HFFc6 (cell line): ENCODE data around the gene SYN1. TPM values are rescaled to one million over a fixed set of nuclear protein-coding genes. Genes with fewer than 3 reads are reported as not detected.

Source experiments
- DNase-seq: peaks from one replicate; pipeline ENCODE4 v3.0.0-alpha.2; 2018
- H3K27ac Mint-ChIP-seq: 2 replicates; pipeline ENCODE4 v1.8.0; 2020; ENCODE audit warnings: mild to moderate bottlenecking, mixed read lengths
- H3K27me3 Mint-ChIP-seq: 2 replicates; pipeline ENCODE4 v1.8.0; 2021; ENCODE audit warnings: mild to moderate bottlenecking, moderate library complexity, mixed read lengths; ENCODE audit not compliant: insufficient read depth
- H3K36me3 Mint-ChIP-seq: 2 replicates; pipeline ENCODE4 v1.8.0; 2021; ENCODE audit warnings: low read depth, mixed read lengths
- H3K4me1 Mint-ChIP-seq: 2 replicates; pipeline ENCODE4 v1.8.0; 2020; ENCODE audit warnings: low read depth, mixed read lengths
- H3K4me3 Mint-ChIP-seq: 2 replicates; pipeline ENCODE4 v1.8.0; 2020; ENCODE audit warnings: mild to moderate bottlenecking, moderate library complexity, mixed read lengths
- H3K9me3 Mint-ChIP-seq: 2 replicates; pipeline ENCODE4 v1.8.0; 2020; ENCODE audit warnings: mild to moderate bottlenecking, mixed read lengths
- total RNA-seq, 6 experiments: library from RNA; stranded (reverse); fragmentation: NEBNext Ultra II Directional; extraction: Animal tissue kit (Norgen Biotek cat#: 25700); gene quantifications; 2 replicates in 1 of 6; 3 replicates in 5 of 6; pipeline ENCODE4 v1.2.3, GENCODE V29; 2021
- TF ChIP-seq, protein P1 (sequence below): fragments of 200-600 bp; sonication (generic); IDR thresholded peaks from 2 replicates; pipeline ENCODE4 v1.5.0; 2021; ENCODE audit warnings: antibody characterized with exemption, mild to moderate bottlenecking

Gene SYN1
- total RNA-seq, 6 experiments from 2014 or later = 0.13 to 0.31 (median 0.19) TPM; not detected in 1

DNA sequence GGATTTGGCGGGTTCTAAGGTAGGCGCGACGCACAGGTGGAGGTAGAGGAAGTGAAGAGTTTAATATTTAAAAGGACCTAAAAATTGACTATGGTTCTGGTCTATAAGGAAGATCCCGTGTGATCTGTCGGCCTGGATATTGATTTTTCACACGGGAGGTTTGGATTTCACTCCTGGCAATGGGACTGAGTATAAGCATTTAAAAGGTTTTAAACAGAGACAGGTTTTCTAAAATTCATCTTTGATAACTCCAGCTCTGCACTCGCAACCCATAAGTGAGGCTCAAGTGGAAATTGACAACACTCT is 39.7 kb upstream of the SYN1 start:
- peak overlapping the region; percentile 96 for H3K4me3 Mint-ChIP-seq
- H3K27ac Mint-ChIP-seq = peak overlapping the region; percentile 99
- TF ChIP-seq, protein P1, sequence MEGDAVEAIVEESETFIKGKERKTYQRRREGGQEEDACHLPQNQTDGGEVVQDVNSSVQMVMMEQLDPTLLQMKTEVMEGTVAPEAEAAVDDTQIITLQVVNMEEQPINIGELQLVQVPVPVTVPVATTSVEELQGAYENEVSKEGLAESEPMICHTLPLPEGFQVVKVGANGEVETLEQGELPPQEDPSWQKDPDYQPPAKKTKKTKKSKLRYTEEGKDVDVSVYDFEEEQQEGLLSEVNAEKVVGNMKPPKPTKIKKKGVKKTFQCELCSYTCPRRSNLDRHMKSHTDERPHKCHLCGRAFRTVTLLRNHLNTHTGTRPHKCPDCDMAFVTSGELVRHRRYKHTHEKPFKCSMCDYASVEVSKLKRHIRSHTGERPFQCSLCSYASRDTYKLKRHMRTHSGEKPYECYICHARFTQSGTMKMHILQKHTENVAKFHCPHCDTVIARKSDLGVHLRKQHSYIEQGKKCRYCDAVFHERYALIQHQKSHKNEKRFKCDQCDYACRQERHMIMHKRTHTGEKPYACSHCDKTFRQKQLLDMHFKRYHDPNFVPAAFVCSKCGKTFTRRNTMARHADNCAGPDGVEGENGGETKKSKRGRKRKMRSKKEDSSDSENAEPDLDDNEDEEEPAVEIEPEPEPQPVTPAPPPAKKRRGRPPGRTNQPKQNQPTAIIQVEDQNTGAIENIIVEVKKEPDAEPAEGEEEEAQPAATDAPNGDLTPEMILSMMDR = no peak
- H3K4me1 Mint-ChIP-seq = peaks cover 26% of the 10 kb centered on the region
- H3K9me3 Mint-ChIP-seq = no peaks in the 10 kb centered on the region
- H3K36me3 Mint-ChIP-seq = peaks cover 17% of the 10 kb centered on the region
- no peak for DNase-seq
- H3K27me3 Mint-ChIP-seq = no peaks in the 10 kb centered on the region; the same call in 1 of the 2 replicates

DNA sequence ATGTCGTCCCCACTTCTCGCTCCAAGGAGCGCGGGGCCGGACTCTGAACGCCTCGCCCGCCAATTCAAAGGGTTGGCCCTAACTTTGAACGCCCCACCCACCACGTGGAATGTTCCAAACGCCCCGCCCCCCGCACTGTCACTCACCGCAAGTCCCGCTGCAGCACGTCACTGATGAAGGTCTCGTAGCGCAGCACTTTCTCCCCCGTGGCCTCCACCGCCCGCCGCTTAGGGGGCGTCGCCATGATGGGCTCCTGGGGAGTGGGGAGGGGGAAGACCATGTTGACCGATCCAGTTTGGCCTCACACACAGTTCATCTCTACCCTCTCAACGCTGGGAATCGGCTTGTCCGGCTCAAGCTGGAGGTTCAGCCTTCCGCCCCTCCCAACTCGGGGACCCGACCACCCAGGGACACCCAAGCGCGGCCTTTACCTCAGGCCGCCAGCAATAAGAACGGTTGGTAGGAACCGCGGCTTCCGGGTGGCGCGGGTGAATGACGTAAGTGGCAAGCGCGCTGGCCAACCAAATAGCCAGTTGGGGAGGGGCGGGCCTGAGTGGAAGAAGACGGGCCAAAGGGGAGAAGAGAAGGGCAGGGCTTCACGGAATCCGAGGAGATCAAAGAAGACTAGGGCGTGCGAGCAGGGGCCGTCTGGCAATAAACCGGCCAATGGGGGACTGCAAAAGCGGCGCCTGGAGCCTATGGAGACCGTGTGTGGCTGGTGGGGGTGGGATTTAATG is 39.2 kb upstream of the SYN1 start, which contains the start of gene UXT:
Gene UXT (minus strand): TSS at position 497 of the 737 bp plus-strand sequence. CDS start 253 bp downstream, at position 244.
- TF ChIP-seq, protein P1 = no peak
- Mint-ChIP-seq H3K9me3 (no peaks in the 10 kb centered on the region), H3K4me3 (peak within 1 kb of the TSS; percentile 96)

DNA sequence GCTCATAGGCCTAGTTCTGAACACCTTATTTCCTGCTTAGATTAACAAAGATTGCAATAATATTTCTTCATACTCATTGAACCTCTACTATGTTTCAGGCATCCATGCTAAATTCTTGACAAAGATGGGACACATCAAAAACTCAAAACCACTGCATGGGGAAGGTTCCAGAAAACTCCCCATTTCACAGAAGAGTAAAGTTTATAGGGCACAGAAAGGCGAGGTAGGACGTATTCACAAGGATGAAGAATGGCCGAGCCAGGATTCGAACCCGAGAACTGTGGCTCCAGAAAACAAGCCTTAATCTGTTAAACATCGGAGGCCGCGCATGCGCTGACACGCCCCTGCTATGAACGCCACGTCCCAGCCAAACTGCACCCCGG is 38.6 kb upstream of the SYN1 start:
- Mint-ChIP-seq H3K4me1 (peaks cover 18% of the 10 kb centered on the region), H3K4me3 (peak overlapping the region; percentile 96), H3K27me3 (no peaks in the 10 kb centered on the region; the same call in 1 of the 2 replicates), H3K36me3 (peaks cover 22% of the 10 kb centered on the region), H3K27ac (peak overlapping the region; percentile 99), H3K9me3 (no peaks in the 10 kb centered on the region)
- TF ChIP-seq, protein P1 = no peak
- DNase-seq = no peak

More for the DNA sequence above, 39.2 kb upstream of the SYN1 start, which contains the start of gene UXT:
- peak within 1 kb of the TSS; percentile 99 for H3K27ac Mint-ChIP-seq
- peaks cover 17% of the 10 kb centered on the region for H3K36me3 Mint-ChIP-seq
- DNase-seq = peak; percentile 95
- H3K27me3 Mint-ChIP-seq = no peaks in the 10 kb centered on the region; the same call in 1 of the 2 replicates
- peaks cover 23% of the 10 kb centered on the region for H3K4me1 Mint-ChIP-seq

DNA sequence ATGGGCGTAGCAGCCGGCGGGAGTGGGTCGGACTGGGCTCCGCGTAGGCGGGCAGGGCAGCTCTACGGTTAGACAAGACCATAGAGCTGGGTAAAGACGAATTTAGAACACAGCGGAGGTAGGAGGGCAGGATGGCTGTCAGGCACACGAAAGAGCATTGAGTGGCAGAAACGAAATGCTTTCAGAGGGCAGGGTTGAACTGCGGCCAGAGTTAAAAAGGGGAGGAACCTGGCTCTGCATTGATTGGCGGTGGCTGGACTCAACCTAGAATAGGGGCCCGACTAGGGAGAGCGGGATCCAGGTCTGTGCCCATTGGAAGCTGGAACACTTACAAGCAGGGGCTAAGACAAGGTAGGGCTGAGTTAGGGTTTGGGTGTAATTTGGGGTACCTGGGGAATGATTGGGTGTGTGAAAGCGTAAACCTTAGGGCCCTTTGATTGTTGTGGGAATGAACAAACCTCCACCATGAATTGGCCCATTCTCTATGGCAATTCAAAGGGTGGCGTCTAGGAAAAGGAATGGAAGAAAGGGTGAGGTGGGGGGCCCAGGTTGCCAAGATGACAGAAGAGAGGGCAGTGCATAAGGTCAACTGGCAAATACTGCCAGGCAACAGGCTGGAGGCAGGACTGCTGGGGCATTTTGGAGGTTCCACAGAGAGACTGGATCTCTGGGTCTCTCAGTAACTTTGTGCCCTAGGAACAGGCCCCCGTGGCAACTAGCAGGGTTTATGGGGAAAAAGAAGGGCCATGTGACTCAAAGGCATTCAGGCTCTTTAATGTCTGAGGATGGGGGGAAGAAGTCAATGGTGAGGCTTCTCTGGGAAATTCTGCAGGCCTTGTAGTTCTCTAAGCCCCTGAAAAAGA is 31.6 kb upstream of the SYN1 start:
- no peak for DNase-seq
- H3K36me3 Mint-ChIP-seq = peaks cover 38% of the 10 kb centered on the region
- peaks cover 5% of the 10 kb centered on the region; the same call in 1 of the 2 replicates for H3K27me3 Mint-ChIP-seq

More for the DNA sequence above, 31.6 kb upstream of the SYN1 start:
- Mint-ChIP-seq H3K4me3 (peak overlapping the region; percentile 87), H3K9me3 (no peaks in the 10 kb centered on the region), H3K27ac (peak overlapping the region; percentile 96), H3K4me1 (peaks cover 54% of the 10 kb centered on the region)
- TF ChIP-seq, protein P1 = 0 out of 2 replicates have a peak, but pooled peaks have one; percentile 16
